Right lobe of liver (tissue), 4 donors: ENCODE results near the gene VWA8.

Experiments
- POLR2A ChIP-seq: fragments of 450-650 bp; IDR thresholded peaks from one replicate; pipeline ENCODE4 v1.6.1; 2017; ENCODE audit warnings: antibody characterized with exemption, mild to moderate bottlenecking
- TF ChIP-seq, protein P1 (sequence below), 4 donors: fragments of 200-600 bp in 3 of 4; fragments of 450-650 bp in 1 of 4; IDR thresholded peaks; one replicate each; pipeline versions ENCODE4 v1.5.1 to v1.8.0; 2016 to 2022; ENCODE audit warnings: antibody characterized with exemption in 4 of 4, mild to moderate bottlenecking in 2 of 4
- donor health status: DM: no; HTN: no; CAD: no.
- donor health status: DM: no; HTN: no; CAD: no.
- donor health status: DM: no; HTN: yes; CAD: no.

DNA sequence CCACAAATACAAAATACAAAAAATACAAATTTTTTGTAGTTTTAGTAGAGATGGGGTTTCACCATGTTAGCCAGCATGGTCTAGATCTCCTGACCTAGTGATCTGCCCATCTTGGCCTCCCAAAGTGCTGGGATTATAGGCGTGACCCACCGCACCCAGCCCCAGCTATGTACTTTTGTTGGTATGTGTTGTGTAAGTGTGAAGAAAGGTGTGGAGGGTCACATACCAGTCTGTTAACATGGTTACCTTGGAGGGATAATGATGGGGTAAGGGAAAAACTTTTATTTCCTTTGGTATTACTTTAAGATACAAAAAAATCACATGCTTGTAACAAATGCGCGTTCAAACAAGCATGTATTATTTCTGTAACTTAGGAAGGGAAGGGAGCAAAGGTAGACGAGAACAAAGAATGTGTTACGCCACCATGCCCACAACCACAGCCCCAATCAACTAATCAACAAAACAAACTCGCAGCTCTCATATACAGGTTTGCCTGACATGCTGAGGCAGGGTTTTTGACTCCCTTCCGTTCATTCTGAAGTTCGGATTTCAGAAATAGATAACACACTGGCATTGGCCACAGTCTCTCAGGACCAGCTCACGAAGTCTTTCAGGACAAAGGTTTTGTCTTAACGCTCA is 13.5 kb upstream of the VWA8 start:
- TF ChIP-seq, protein P1, sequence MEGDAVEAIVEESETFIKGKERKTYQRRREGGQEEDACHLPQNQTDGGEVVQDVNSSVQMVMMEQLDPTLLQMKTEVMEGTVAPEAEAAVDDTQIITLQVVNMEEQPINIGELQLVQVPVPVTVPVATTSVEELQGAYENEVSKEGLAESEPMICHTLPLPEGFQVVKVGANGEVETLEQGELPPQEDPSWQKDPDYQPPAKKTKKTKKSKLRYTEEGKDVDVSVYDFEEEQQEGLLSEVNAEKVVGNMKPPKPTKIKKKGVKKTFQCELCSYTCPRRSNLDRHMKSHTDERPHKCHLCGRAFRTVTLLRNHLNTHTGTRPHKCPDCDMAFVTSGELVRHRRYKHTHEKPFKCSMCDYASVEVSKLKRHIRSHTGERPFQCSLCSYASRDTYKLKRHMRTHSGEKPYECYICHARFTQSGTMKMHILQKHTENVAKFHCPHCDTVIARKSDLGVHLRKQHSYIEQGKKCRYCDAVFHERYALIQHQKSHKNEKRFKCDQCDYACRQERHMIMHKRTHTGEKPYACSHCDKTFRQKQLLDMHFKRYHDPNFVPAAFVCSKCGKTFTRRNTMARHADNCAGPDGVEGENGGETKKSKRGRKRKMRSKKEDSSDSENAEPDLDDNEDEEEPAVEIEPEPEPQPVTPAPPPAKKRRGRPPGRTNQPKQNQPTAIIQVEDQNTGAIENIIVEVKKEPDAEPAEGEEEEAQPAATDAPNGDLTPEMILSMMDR (IDR thresholded peaks at IDR 0.05): no peak
- no peak for TF ChIP-seq POLR2A
